ENCODE results near the gene GNAZ.

GNAZ gene

GRCh38 chr22:23093051-23093788 is 22.9 kb downstream of the GNAZ start:
- DNase-seq (ENCODE audit: low read depth in 2 of 2) = no peak

- DNase-seq (ENCODE audit: low read depth in 2 of 2) = no peak
These were observed 23.9 kb downstream of the GNAZ start for GRCh38 chr22:23094260-23094659.

DNA sequence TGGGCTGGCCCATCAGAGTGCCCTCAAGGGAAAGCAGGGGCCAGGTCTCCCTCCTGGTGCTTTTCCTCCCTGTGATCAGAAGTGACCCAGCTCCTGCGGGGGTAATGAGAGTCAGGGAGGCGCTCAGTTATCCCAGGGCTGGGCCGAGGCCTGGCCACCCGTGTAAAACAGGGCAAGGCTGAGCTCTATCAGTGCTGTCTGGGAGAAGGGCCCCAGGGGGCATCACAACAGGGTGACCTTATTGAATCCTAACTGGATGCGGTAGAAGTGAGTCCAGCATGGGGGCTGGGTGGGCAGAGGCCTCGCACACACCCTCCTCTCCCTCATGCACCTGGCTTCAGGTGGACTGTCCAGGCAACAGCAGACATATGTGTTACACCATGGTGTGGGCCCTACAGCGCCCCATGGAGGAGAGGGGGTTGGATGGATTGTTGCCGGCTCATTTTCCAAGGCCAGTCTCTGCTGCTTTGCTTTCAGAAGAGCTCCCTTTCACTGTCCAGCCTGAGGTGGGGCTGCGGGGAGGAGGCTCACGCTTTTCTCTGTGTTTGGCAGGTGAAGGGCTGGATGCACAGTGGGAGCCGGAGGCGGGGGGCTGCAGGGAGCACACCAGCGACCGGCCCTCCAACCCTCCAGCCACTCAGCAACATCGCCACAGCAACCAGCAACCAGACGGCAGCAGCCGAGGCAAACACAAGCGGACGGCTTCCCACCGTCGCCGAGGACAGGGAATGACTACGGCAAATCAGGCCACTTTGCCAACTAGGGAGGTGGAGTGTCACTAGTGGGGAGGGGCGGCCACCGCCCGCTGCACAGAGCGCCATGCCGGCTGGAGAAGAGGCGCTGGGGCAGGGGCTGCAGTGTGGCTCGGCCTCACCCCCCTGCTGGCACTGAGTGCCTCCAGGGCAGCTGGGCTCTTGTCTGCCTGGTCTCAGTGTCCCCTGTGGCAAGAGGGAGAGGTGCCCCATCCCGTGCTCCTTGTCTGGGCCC is 24.7 kb downstream of the GNAZ start:
- DNase-seq (ENCODE audit: low read depth in 2 of 2) = no peak

GRCh38 chr22:23095733-23096342 is 25.5 kb downstream of the GNAZ start:
- no peak for DNase-seq (ENCODE audit: low read depth in 2 of 2)

GRCh38 chr22:23097412-23098229 is 27.3 kb downstream of the GNAZ start:
- DNase-seq (ENCODE audit: low read depth in 2 of 2) = no peak

DNA sequence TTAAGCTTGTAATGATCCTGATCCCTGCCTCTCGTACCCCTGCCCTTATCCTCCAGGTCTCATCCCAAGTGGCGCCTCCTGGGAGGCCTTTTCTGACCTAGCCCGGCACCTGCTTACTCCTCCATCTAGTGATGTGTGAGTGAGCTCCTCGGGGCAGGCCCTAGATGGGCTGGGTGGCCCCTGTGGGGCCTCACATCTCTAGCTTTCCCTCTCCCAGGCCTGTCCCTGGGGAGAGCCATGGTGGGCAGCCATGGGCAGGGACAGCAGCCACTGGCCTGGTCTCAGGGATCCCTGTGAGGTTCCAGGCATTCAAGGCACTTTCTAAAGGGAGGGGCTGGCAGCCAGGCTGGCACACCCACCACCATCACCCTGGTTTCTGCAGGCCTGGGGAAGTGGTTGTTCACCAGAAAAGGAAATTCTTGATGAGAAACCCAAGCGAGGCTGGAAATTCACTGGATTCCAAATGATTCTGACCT is 27.9 kb downstream of the GNAZ start:
- DNase-seq (ENCODE audit: low read depth in 2 of 2) = no peak

DNA sequence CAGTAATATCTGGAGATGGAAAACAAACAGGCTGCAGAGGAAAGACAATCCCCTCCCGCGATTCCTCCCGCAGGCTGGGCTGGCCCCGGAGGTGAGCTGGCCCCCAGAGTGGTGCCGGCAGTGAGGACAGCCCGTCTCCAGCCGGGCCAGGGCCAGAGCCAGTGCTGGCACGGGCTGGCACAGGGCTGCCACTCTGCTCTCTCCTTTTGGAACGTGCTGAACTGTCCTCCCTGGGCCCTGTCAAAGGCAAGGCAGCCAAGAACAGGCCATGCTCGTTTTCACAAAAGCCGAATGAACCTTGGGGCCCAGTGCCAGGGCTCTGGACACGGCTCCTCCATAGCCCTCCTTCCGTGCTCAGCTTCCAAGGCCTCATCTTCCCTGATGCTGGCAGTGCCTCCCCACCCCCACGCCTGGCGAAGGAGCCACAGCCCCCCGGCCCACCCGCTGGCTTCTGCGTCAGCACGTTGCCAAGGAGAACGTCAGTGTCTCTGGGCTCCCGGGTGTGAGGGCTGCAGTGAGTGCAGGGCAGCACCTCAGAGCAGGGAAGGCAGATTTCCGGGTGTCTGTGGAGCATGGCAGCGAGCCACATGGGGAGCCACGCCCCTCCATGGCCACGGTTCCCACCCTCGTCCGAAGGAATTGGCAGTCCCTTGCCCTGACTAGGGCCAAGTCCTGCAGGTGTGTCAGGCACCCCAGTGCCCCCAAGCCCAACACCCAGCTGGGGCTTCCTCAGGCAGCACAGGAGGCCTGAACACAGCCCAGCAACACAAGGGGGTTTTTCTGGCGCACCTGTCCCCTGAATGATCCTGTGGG is 28.6 kb downstream of the GNAZ start:
- no peak for DNase-seq (ENCODE audit: low read depth in 2 of 2)

- no peak for DNase-seq (ENCODE audit: low read depth in 2 of 2)
These were observed 29.1 kb downstream of the GNAZ start for GRCh38 chr22:23099531-23099804.

GRCh38 chr22:23100124-23100801 is 29.9 kb downstream of the GNAZ start:
- DNase-seq (ENCODE audit: low read depth in 2 of 2) = no peak

- DNase-seq (ENCODE audit: low read depth in 2 of 2) = no peak
These were observed 31.2 kb downstream of the GNAZ start for GRCh38 chr22:23101524-23101923.

- DNase-seq (ENCODE audit: low read depth in 2 of 2) = no peak
These were observed 31.8 kb downstream of the GNAZ start for GRCh38 chr22:23102002-23102655.

- DNase-seq (ENCODE audit: low read depth in 2 of 2) = no peak
These were observed 32.5 kb downstream of the GNAZ start for GRCh38 chr22:23102776-23103175.

GRCh38 chr22:23103199-23103954 is 33.1 kb downstream of the GNAZ start:
- no peak for DNase-seq (ENCODE audit: low read depth in 2 of 2)

- no peak for DNase-seq (ENCODE audit: low read depth in 2 of 2)
These were observed 34.1 kb downstream of the GNAZ start for GRCh38 chr22:23104187-23104971.

DNA sequence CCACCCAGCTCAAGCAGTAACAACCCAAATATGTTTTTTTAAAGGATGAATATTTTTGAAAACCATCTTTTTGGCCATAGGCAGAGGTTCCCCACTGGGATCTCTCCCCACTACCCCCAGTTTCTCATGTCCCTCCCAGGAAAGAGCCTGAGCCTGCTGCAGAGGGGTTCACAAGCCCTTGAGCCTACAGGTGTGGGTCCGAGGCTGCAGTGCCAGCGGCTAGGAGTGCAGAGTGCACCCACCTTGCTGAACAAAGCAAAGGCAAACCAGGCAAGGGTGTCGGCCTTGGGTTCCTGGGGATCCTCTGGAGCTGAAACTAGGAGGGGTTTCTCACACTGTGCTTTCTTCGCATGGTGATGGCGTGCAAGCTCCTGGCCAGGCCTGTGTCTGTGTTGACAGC is 35.0 kb downstream of the GNAZ start:
- no peak for DNase-seq (ENCODE audit: low read depth in 2 of 2)

- no peak for DNase-seq (ENCODE audit: low read depth in 2 of 2)
These were observed 35.6 kb downstream of the GNAZ start for GRCh38 chr22:23105919-23106318.

DNA sequence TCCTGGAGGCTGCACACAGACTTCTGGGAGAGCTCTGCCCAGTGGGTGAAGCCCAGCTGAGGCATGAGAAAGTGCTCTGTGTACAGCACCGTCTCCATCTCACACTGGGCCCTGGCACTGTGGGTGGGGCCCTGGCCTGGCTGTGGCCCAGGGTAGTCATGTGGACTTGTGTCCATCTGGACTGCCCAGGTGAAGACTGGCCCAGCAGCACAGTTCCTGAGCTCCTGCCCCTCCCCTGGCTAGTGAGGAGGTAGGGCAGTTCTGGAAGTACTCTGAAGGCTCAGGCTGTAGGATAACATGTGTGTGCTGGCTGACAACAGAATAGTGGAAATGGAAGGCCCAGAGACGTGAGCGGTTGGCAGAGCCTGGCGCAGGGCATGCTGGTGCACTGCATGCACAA is 36.0 kb downstream of the GNAZ start:
- no peak for DNase-seq (ENCODE audit: low read depth in 2 of 2)

DNA sequence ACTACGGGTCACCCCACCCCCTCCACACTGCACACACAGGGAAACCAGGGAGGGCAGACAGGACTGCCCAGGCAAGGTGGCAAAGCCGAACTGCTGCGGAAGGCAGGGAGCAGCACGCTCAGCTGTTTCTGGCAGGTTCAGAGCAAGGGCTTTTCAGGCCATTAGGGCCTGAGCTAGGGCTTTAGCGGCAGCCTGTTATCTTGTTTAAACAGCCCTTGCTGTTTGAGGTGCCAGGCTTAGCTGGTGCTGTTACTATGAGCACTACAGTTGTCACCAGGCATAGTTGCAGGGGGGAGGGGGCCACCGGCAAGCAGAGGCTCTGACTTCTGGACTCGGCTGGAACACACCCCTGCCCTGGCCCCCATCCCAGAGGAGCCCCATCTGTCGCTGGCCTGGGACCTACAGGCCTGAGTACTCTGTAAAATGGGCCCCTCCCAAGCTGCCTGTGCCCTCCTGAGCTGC is 36.6 kb downstream of the GNAZ start:
- DNase-seq (ENCODE audit: low read depth in 2 of 2) = no peak
